GM13976 (cell line): ENCODE data around the gene CXXC5.

ENCODE experiments used
- DNase-seq: peaks from one replicate; pipeline ENCODE4 v3.0.0; 2012; ENCODE audit warnings: low spot score
- CTCF ChIP-seq: IDR thresholded peaks from 2 replicates; pipeline ENCODE4 v1.5.1; 2012; ENCODE audit warnings: borderline replicate concordance, mild to moderate bottlenecking; ENCODE audit not compliant: insufficient read depth; ENCODE audit errors: extremely low read depth, missing control alignments, control extremely low read depth
- in situ Hi-C: fragments of 300-500 bp; cut with MboI; formaldehyde crosslinking; loops from one replicate; pipeline ENCODE4 v1.12.0; 2022; ENCODE audit warnings: low sequenced_read_pairs, mixed read lengths, inconsistent platforms; ENCODE audit not compliant: unreplicated experiment

CXXC5 gene

GRCh38 chr5:139647506-139648204 lies 494 bp upstream of the CXXC5 start:
- in situ Hi-C loops, result no loop called here
- no peak for TF ChIP-seq CTCF
- DNase-seq, result no peak

GRCh38 chr5:139649082-139649991 lies 1.2 kb downstream of the CXXC5 start:
- in situ Hi-C loops, result no loop called here
- TF ChIP-seq CTCF, result no peak
- DNase-seq, result no peak

GRCh38 chr5:139650031-139650688 lies 2.0 kb downstream of the CXXC5 start:
- TF ChIP-seq CTCF, result peak; percentile 29
- DNase-seq, result no peak
- in situ Hi-C loops, result no loop called here

- DNase-seq, result no peak
- TF ChIP-seq CTCF, result no peak
- in situ Hi-C loops, result no loop called here
These were observed 2.5 kb downstream of the CXXC5 start for GRCh38 chr5:139650689-139651042.

- TF ChIP-seq CTCF, result no peak
- no peak for DNase-seq
- in situ Hi-C loops, result no loop called here
These were observed 3.1 kb downstream of the CXXC5 start for GRCh38 chr5:139651043-139651834.
